Smooth muscle cell of the pulmonary artery (primary cell): ENCODE results near the gene OXA1L. TPM values are rescaled to one million over a fixed set of nuclear protein-coding genes. Genes with fewer than 3 reads are reported as not detected.

ENCODE experiments used
- total RNA-seq: library from RNA; depleted of rRNA; stranded (reverse); fragments of >200 nt; gene quantifications from 2 replicates; pipeline ENCODE4 v1.2.3, GENCODE V29; 2014

OXA1L gene
- 77.8 and 97.1 TPM in 2 replicates for total RNA-seq

DNA sequence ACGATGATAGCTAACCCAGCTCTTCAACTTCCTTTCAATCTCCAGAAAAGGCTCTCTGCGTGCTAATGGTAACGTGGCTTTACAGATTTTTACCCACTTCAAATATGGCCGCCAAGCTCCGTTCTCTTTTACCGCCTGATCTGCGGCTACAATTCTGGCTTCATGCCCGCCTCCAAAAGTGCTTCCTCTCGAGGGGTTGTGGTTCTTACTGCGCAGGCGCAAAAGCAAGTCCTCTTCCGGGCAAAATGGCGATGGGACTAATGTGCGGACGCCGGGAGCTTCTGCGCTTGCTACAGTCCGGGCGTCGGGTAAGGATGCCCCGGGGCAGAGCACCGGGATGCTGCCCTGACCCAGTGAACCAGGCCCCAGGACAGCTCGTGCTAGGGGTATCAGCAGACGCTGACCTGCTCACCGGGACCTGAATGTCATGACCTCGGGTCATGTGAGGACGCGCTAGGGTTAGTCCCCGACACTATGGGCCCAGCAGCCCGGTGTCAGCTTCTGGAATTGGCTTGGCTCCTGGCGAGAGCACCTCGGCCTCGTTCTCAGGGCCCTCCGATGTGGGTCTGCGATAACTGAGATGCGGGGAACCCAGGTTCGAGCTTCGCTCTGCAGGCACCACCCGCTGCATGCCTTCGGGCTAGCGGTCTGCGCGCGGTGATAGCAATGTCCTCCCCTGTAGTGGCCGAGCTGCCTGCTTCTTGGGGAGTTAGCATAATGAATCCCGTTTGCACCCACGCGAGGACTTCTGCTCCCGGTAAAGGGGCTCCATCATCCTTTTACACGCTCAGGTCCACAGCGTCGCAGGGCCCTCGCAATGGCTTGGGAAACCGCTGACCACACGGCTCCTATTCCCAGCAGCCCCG lies at the start of gene OXA1L:
Gene OXA1L (plus strand): TSS at position 232 of the 866 bp plus-strand sequence. CDS start 14 bp downstream, at position 246.

DNA sequence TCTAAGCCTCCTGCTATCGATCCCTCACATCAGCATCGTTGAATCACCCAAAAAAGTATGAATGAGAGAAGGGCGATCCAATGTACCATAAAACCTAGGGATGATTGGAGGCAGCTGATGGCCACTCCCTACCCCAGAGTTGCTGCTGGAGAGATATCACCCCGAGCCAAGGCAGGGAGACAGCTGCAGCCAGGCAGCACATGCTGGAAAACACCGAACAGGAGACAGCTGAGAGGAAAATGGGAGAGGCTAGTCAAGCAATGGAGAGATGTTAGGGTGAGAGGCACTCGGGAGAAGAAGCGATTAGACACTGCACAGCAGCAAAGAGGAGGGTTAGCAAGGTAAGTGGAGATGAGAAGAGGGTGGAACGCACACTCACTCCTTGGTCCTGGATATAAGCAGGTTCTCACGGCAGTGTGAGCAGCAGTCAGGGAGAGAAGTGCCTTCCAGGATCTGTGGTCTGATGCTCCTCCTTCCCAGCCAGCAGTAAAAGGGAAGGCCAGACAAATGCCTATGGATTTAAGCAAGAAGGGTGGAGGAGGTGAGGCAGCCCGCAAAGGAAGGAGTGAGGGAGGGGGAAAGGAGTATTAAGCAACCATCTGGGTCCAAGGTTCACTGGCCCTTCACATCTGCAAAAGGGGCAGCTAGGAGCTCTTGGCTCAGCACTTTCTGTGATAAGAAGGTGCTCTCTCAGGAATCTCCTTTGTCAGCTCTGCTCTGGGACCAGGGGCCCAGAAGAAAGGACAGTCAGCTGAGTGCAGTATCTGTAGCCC lies 48.6 kb downstream of the OXA1L start, which contains the start of gene SLC7A7:
Gene SLC7A7 (minus strand): TSS at position 495 of the 773 bp plus-strand sequence. CDS start 2,037 bp downstream, outside the sequence.

Other genes starting within 250 kb of the OXA1L start
- 262 and 320 TPM in 2 replicates for gene DAD1, start 177.5 kb upstream of the OXA1L start, total RNA-seq
- gene ABHD4, start 168.4 kb upstream of the OXA1L start, total RNA-seq = 37.9 and 38.4 TPM in 2 replicates
- 0.03 TPM in 1 of 2 replicates, not detected in the other for gene OR6J1, start 122.3 kb upstream of the OXA1L start, total RNA-seq
- gene SLC7A7, start 48.7 kb downstream of the OXA1L start, total RNA-seq = 3.4 and 34.2 TPM in 2 replicates
- gene MRPL52, start 63.2 kb downstream of the OXA1L start, total RNA-seq = 27.4 and 27.9 TPM in 2 replicates
- 445 and 1,032 TPM in 2 replicates for gene MMP14, start 69.9 kb downstream of the OXA1L start, total RNA-seq
- gene LRP10, start 105.1 kb downstream of the OXA1L start, total RNA-seq = 262 and 319 TPM in 2 replicates
- 0.07 and 0.13 TPM in 2 replicates for gene REM2, start 116.5 kb downstream of the OXA1L start, total RNA-seq
- gene RBM23, start 152.5 kb downstream of the OXA1L start, total RNA-seq = 47.0 and 52.3 TPM in 2 replicates
- gene PRMT5, start 162.7 kb downstream of the OXA1L start, total RNA-seq = 47.2 and 51.7 TPM in 2 replicates
- gene HAUS4, start 190.4 kb downstream of the OXA1L start, total RNA-seq = 22.2 and 30.2 TPM in 2 replicates
- 43.2 and 61.2 TPM in 2 replicates for gene AJUBA, start 215.9 kb downstream of the OXA1L start, total RNA-seq
- 10.2 and 12.7 TPM in 2 replicates for gene C14orf93, start 243.5 kb downstream of the OXA1L start, total RNA-seq